Dedifferentiated amniotic fluid mesenchymal stem cell (primary cell): ENCODE data around the gene RSPH9.

ENCODE experiments used
- DNase-seq: peaks from one replicate; pipeline ENCODE4 v3.0.0-alpha.2; 2016; ENCODE audit errors: extremely low spot score

Gene RSPH9

DNA sequence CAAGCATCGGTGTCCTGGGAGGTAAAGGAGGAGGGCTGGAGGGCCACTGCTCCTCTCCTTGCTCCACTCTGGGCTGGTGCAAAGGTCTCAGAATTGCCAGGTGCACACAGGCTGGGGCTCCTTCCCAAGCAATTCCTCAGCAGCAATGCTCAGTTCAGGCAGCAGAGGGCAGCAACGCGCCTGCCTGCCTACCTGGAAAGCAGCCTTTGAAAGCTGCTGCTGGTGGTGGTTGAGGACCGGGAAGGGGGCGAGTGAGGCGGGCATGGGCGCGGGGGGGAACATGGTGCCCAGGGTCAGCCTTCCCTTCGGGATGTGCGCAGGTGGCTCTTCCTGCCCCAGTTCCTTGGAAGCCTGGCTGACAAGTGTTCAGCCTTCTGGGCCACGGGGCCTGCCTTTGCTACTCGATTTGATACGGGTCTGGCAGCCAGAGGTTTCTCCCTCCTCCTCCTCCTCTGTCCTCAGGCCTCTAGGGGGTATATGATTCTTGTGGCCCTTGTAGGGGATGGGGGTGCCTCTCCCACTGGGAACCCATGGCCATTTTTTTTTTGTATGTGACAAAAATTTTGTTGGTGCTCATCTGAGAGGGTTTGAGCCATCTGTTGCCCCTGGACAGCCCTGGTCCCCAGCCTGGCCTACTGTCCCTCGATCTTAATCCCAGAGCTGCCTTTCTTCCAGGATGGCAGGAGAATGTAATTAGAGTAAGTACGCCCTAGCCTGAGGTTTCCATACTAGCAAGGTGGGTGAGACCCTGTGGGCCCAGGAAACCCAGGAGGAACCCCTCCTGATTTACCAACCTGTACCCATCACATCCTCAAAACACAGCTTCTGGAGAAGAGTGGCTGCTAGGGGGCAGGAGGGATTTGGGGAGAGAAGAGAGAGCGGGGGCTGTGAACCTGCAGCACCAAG, 22.7 kb downstream of the RSPH9 start:
- peak; percentile 63 for DNase-seq

DNA sequence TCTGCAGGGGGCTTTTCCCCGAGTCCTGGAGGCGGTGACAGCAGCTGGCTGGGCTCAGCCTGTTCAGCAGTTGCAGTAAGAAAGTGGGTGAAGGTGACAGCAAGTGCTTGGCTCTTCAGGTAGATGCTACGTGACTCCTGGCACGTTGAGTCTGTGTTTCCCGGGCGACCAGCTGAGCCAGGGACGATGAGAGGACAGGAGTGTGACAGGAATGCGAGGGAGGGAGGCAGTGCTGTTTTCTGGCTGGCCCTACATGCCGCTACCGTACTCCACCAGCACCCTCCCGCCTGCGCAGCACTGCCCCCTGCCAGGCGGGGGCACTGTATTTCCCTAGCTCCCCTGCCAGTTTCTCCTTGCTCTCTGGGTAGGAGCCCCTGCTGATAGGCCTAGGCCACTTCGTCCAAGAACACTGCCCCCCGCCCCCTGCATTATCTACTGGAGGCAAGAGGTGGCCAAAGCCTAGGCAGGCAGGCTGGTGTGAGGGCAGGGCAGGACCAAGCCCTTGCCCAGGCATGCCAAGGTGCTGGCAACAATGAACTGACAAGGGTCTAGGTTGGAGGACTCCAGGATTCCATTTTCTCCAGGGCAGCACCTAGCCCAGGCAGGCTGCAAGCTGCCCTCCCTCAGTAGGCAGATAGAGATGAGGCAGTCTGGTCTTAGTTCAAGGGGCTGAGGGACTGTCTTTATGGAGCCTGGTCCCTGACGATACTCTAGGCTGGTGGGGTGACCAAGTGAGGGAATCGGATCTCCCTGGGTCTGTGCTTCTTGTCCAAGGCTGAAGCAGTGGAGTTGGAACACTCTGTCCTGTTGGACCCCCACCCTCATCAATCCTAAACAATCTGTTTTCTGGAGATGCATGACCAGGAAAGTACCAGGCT, 23.6 kb downstream of the RSPH9 start:
- DNase-seq: peak; percentile 38

DNA sequence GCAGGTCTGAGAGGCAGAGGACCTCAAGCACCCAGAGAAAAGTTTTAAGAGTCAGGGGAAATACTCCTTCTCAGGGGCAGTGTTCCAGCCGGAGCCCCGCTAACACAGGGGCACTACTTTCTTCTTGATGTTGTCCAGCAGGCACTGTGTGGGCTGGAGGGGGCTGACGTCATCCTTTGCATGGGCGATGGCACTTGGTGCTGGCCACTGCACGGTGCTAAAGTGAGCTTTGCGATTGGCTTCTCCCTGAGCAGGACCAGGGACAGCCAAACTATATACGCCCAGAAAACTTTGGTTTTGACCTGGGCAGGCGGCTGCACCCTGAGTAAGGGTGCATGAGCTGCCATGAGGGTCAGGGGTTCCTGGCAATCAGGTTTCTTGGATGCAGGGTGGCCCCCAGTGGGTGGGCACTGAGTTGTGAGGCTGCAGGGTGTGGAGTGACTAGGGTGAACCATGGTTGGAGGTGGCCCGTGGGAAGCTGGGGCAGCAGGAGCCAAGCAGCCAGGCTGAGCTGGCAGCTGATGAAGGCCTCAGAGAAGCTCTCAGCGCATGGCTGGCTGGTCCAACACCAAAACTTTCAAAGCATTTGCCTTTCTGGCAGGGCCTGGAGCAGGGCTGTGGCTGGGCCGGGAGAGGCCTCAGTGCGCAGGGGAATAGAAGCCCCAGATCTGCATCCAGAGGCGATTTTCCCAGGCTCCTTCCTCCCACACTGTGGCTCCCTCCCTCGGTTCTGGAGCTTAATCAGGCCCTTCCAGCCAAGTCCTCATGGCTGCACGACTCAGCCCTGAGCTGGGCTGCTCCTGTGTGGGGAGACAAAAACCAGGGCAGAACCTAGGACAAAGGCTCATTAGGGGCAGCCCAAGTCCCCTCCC, 24.4 kb downstream of the RSPH9 start:
- DNase-seq: no peak

DNA sequence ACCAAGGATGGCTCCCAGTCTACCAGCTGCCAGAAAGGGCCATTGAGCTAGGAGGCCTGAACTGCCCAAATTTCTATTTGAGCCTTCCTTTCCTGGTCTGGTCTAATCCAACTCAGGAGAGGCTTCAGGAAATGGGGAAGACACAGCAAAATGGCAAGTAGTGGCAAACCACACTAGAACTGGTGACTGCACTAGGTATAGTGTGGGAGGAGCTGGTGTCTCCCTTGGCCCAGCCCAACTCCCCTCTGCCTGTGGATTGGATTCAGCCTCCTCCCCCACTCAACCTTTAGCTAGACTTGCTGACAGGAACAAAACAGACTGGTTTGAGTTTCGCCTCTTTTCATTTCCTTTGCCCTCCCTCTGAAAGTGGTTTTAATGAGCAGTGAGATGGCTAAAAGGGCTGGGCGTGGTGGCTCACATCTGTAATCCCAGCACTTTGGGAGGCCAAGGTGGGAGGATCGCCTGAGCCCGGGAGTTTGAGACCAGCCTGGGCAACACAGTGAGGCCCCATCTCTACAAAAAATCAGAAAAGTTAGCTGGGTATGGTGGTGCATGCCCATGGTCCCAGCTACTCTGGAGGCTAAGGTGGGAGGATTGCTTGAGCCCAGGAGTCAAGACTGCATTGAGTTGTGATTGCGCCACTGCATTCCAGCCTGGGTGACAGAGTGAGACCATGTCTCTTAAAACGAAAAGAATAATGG, 25.2 kb downstream of the RSPH9 start:
- DNase-seq: no peak

DNA sequence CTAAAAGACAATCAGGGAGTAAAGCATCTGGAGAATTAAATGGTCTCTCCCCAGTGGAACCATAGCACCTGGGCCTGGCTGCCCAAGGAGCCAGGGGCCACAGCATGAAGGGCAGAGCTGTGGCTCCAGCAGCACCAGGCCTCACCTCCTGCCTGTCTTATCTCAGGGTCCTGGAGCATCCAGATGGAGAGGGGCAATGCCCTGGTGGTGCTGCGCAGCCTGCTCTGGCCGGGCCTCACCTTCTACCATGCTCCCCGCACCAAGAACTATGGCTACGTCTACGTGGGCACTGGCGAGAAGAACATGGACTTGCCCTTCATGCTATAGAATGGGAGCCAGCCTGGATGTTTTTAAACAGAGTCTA, 25.8 kb downstream of the RSPH9 start:
- no peak for DNase-seq

DNA sequence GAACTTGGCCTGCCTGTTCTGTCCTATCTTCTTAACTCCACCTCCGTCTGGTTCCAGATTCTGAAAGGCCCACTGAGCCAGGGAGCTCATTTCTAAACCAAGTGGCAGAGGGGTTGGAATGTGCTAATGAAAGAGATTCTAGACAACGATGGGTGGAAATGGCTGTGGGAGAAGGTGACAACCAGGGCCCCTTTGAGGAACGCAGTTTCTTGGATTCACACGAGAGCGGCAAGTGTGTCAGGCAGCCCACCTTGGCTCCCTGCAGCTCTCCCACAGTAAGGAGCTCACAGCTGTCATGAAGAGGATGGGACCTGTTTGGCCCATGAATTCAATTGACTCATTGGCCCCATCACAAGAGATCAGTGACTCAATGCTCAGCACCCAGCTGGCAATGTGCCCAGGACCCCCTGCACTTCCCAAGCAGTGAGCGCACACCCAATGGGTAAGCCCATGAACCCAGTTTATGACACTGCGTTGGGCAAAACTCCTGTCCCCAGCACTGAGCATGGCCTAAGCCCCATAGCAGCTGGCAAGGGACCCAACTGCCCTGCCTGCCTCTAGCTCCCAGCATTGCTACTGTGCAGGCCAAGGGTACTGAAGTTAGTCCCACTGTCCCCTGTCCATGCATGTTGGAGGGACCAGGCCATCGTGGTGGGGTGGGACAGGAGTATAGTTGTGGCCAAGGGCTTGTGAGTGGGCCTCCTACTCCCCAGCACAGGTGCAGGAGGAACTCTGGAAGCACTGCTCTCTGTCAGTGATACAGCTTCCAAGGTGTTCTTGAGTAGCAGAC, 26.4 kb downstream of the RSPH9 start:
- DNase-seq: no peak

DNA sequence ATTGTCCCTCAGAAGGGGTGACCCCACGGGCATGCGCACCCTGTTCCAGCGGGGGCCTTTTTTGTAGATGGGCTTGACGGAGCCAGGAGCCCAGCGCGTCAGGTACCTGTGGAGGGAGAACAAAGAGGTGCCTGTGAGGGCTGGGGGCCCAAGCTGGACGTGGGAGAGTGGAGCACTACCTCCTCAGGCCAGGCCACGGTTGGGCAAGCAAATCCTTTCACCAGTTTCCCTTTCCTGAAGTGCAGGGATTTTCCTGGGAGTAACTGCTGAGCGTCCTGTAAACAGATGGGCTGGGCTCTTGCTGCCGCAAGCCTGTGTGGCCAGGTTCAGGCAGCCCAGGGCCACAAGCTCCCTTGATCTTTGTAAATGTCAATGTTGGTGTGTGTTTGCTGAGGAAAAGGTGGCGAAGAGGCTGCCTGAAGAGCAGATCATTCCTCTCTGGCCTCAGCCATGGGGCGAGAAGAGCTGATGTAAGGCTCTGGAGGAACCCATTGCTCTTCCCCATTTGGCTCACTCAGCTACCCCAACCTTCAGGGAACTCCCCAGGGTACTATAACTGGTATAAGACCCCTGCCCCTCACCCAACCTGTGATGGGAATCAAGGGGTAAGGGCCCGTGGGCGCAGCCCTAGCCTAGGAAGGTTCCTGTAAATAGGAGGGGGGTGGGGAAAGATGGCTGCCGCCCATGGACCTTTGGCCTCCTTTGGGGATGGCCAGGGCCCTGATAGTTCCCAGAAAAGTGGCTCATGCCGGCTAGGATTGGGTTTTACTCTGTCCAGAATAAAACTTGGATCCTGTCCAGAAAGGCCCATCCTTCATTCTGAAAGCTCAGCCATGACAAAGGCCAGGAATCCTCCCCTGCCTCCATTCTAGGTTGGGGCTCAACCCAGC, 27.2 kb downstream of the RSPH9 start:
- DNase-seq: no peak

DNA sequence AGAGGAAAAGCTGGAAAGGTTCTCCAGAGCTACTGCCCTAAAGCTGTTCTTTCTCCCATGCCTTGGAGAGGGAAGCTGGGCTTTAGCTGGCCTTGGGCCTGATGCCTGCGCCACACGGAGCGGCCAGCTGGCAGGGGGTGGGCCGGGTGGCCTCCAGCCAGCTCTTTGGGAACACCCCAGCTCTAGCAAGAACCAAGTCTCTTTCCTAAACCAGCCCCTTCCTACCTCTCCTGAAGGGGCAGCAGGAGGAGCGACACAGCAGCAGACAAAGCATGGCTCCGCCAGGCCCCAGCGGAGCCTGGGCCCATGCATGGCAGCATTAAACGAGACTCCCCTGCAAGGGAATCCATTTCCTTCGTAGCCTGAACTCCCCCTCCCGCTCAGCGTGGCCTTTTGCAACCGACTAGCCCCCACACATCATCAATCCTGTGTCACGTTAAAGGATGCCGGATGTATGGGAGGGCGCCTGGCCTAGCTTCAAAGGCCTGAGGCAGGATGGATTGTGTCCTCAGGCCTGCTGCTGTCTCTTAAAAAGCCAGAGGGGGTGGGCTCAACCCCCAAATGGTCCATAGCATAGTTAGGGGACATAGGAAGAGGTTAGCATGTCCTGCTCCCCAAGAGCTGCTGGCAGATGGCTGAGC, 28.7 kb downstream of the RSPH9 start:
- no peak for DNase-seq

DNA sequence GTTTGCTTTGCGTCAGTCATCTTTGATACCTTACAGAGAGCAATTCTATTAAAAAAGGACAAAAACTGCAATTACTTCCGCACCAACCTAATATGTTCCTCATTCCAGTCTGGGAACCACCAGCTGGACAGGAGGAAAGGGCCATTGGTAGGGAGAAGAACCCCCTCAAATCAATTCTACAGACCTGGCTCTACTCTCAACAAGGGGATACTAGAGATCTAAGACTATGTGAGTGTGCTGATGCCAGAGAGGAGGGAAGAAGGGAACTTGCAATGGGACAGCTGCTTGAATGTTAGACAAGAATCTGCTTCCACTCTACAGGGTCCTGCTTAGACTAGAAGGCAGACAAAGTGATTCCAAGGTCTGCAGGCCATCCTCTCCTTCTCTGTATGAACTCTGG, 29.5 kb downstream of the RSPH9 start:
- DNase-seq: no peak

DNA sequence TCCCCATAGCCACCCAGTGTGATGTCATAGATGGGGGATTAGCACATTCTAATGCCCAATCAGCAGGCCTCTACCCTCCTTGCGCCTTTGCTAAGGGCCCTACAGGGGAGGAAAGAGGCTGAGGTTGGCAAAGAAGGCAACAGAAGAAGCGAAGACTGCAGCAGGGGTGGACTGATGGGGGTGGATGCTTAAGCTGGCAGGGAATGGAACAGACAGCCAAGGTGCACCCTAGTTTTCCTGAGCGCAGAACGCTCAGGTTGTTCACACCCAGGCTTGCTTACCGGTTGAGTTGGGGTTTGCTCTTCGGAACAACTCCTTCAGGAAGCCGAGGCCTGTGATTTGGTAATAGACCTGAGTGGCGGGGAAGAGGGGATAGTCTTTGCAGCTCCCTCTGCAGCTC, 30.1 kb downstream of the RSPH9 start:
- no peak for DNase-seq

DNA sequence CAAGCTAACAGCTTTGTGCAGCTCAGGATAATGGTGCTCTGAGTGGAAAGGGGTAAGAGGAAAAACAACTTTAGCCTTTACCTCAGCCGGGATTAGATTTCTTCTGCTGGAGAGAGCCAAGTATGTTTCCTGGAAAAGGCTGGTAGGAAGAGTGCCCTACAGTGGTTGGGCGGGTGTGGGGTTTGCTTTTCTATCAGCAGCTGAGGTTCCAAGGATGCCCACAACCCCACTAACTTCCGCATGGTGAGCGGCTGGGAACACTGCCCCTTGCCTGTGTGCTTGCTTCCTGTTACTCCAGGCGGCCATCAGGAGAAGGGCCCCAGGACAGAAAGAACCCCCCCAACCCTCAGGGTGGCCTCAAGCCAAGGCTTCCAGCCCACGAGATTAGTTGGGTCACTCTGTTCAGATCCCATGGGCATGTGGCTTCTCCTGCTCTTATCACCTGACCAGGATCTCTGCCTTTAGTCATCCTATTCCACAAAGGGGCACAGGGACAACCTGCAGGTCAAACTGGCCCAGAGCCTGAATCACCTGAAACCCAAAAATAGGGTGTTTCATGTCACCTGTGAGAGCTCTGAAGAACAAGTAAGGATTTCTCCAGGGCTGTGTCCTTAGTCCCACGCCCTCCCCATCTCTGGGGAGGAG, 32.2 kb downstream of the RSPH9 start:
- no peak for DNase-seq

DNA sequence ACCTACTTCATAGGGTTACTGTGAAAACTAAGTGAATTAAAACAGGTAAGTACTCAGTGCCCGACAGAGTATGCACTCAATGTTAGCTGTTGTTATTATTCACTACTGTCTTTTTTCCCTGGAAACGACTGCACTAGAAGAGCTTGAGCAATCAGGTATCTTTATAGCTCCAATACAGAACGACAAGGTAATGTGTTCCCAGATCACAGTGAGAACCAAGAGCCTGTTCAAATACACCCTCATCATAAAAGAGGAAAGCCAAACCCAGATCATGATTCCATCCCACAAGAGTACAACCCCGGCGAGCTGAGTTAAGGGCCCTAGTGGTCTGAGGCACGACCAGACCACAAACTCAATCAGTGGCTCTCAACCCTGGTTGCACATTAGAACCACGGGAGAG, 32.9 kb downstream of the RSPH9 start:
- DNase-seq: no peak

DNA sequence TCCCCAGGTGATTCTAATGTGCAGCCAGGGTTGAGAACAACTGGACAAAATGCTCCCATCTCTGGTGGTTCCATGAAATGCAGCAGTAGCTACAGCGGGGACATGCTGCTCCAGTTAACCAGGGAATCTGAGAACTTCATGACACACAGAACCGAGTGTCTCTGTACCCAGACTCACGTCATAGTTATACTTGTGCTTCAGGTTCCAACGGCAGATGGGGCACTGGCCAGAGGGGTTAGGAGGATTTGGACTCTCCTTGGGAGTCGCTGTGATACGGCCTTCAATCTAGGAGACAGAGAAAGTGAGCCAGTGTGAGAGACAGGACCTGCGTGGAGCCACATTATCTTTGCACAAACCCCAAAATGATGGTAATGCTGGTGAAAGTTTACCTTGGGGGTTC, 33.5 kb downstream of the RSPH9 start:
- DNase-seq: no peak

DNA sequence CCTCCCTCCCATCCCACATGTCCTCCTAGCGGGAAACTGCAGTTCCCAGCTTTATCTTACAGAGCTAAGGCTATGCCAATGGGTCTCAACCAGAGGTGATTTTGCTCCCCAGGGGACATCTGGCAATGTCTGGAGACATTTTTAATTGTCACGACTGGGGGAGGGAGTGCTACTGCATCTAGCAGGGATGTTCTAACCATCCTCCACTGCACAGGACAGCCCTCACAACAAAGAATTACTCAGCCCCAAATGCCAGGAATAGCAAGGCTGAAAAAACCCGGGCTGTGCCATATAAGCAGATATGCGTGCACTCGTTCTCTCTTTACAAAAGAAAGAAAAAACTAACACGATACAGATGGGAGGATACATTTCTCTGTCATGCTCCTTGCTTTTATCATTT, 34.2 kb downstream of the RSPH9 start:
- DNase-seq: no peak

DNA sequence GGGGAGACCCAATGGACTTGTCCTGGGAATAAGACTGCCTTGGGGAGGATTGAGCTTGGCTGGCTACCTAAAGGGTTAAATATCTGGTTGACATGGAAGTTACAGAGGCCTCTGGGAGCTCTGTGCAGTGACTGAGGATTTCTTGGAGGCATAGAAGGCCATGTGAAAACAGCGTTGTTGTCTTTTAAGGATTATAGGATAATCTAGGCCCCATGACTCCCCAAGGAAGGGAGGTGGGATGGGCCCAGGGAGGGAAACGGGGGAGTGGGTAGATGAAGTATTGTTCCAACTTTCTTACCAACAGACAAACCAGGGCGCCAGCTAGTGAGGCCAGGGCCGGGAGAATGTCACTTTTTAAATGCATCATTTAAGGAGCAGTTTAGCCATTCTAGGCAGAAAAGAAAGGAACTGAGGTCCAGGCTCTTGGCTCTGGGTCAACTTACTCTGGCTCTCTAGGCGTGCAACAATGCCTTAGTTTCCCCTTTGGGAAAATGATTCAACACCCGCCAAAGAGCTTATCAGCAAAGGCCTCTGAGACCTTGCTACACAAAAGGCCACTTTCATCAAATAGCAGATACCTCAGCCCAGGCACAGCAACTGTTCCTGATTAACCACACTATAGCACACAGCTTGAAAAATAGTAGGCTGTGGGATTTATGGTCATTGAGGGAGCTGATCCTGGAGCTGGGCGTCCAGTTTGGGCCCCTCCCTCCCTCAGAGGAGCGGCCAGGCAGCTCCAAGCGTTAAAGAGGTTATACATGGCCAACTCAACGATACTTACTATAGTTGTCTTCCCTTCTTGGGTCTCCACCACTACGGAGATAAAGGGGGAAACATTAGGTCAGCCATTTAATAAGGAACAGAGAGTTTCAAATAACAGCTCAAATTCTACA, 35.7 kb downstream of the RSPH9 start:
- DNase-seq: no peak

DNA sequence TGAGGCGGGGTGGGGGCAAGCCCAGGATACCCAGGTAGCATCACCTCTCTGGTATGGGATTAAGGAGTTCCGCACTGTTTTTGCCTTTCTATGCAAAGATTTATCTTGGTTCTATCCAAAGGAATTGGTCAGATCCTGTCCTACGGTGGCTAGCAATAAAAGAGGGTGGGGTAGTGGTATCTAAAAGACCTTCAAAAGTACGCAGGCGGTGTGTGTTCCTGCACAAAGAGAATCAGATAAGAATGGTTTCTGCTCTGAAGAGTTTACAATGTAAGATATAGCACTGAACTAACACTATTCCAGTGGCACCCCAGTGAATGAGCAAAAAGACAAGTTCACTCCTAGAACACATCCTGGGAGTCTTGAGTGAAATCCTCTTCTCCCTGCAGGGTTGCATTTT, 36.5 kb downstream of the RSPH9 start:
- DNase-seq: no peak

DNA sequence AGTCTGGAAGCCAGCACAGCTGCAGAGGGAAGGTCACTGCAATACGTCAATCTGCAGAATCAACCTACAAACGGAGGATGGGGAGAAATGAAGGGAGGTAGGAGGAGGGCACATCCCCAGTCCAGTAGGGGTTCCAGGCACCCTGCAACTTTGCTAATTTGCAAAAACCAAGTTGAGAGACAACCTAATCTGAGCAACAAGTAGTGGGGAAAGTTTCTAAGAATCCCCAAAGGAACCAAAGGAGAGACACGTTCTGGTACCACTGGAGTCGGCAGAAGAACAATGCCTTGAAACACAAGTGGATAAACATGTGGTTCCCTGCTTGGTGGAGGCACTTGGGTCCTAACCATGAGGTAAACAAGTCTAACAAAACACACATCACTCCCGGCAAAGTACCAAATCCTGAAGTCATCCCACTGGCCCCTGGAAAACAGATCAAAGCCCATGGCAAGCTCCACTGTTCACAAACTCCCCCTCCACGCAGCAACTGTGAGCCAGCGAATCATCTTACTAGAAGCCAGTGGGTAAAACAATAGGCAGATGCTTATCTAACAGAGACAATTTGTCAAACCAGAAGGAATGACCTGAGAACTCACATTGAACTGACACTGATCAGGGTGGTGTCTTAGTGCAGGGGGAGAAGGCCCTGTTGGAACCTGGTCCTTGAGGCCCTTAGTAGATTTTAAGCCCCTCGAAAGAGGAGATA, 38.0 kb downstream of the RSPH9 start:
- no peak for DNase-seq
